HG02943 (cell line): Measurements from ENCODE around the gene HECTD4.
"Not testable (repeated sequence)": the region's sequence is repeated elsewhere in the genome, so short reads cannot be mapped to it uniquely, and the experiment has no call there.

Experiments used
- ATAC-seq: cut with Tn5 transposase; IDR thresholded peaks from one replicate; pipeline ENCODE4 v1.9.1; 2021; ENCODE audit warnings: mild to moderate bottlenecking, low read depth, moderate library complexity; ENCODE audit not compliant: unreplicated experiment

The HECTD4 gene

GRCh38 chr12:112285600-112286401 is 96.4 kb downstream of the HECTD4 start:
- ATAC-seq = no peak

GRCh38 chr12:112283546-112283945 is 98.7 kb downstream of the HECTD4 start:
- no peak for ATAC-seq

GRCh38 chr12:112282920-112283319 is 99.3 kb downstream of the HECTD4 start:
- no peak for ATAC-seq

GRCh38 chr12:112275836-112276235 is 106.4 kb downstream of the HECTD4 start:
- ATAC-seq = no peak

- no peak for ATAC-seq
These were observed 107.0 kb downstream of the HECTD4 start for GRCh38 chr12:112275207-112275606.

- ATAC-seq = no peak
These were observed 111.6 kb downstream of the HECTD4 start for GRCh38 chr12:112270673-112271072.

- no peak for ATAC-seq
These were observed 115.8 kb downstream of the HECTD4 start for GRCh38 chr12:112266473-112266872.

- no peak for ATAC-seq
These were observed 120.7 kb downstream of the HECTD4 start for GRCh38 chr12:112261559-112261958.

- no peak for ATAC-seq
These were observed 123.3 kb downstream of the HECTD4 start for GRCh38 chr12:112258926-112259325.

GRCh38 chr12:112256780-112257179 is 125.5 kb downstream of the HECTD4 start:
- ATAC-seq = no peak

GRCh38 chr12:112252184-112252583 is 130.0 kb downstream of the HECTD4 start:
- ATAC-seq = no peak

GRCh38 chr12:112244902-112245301 is 137.3 kb downstream of the HECTD4 start:
- ATAC-seq = not testable (repeated sequence)

- ATAC-seq = no peak
These were observed 138.7 kb downstream of the HECTD4 start for GRCh38 chr12:112243255-112244110.

- no peak for ATAC-seq
These were observed 141.1 kb downstream of the HECTD4 start for GRCh38 chr12:112241176-112241575.

- no peak for ATAC-seq
These were observed 142.3 kb downstream of the HECTD4 start for GRCh38 chr12:112239881-112240280.

GRCh38 chr12:112239020-112239419 is 143.2 kb downstream of the HECTD4 start:
- ATAC-seq = no peak

GRCh38 chr12:112238441-112238840 is 143.8 kb downstream of the HECTD4 start:
- ATAC-seq = no peak

- ATAC-seq = no peak
These were observed 145.4 kb downstream of the HECTD4 start for GRCh38 chr12:112236786-112237185.

GRCh38 chr12:112236386-112236785 is 145.8 kb downstream of the HECTD4 start:
- ATAC-seq = no peak

GRCh38 chr12:112234303-112234702 is 147.9 kb downstream of the HECTD4 start:
- ATAC-seq = no peak

GRCh38 chr12:112233242-112233641 is 149.0 kb downstream of the HECTD4 start:
- no peak for ATAC-seq

- ATAC-seq = no peak
These were observed 152.1 kb downstream of the HECTD4 start for GRCh38 chr12:112230136-112230535.
